Neuron (in vitro differentiated cells): ENCODE data around the gene BPIFB2.
"Not testable (repeated sequence)": the region's sequence is repeated elsewhere in the genome, so short reads cannot be mapped to it uniquely, and the experiment has no call there.

ENCODE experiments used
- H2AFZ ChIP-seq: one replicate; pipeline ENCODE4 v1.6.1; 2013; ENCODE audit warnings: low read depth, mild to moderate bottlenecking, inconsistent platforms, low read length, moderate library complexity
- H3K27me3 ChIP-seq: one replicate; pipeline ENCODE4 v1.6.1; 2013; ENCODE audit warnings: low read length; ENCODE audit not compliant: insufficient read depth
- H3K36me3 ChIP-seq: one replicate; pipeline ENCODE4 v1.6.1; 2013; ENCODE audit warnings: low read length; ENCODE audit not compliant: insufficient read depth
- H3K4me1 ChIP-seq: one replicate; pipeline ENCODE4 v1.6.1; 2013; ENCODE audit warnings: low read length; ENCODE audit not compliant: insufficient read depth
- H3K4me3 ChIP-seq: 2 replicates; pipeline ENCODE4 v1.5.1; 2013; ENCODE audit warnings: mild to moderate bottlenecking, low read length, moderate library complexity
- H3K9me3 ChIP-seq: one replicate; pipeline ENCODE4 v1.6.1; 2013; ENCODE audit warnings: low read length

Gene BPIFB2

GRCh38 chr20:32966881-32967781, 40.4 kb upstream of the BPIFB2 start:
- Histone ChIP-seq H3K27me3 (no peaks in the 10 kb centered on the region), H3K4me3 (no peak overlapping the region), H3K36me3 (no peaks in the 10 kb centered on the region), H2AFZ (no peak overlapping the region), H3K9me3 (no peaks in the 10 kb centered on the region), H3K4me1 (peaks cover 9% of the 10 kb centered on the region)

- H2AFZ ChIP-seq: no peak overlapping the region
- H3K4me1 ChIP-seq: peaks cover 14% of the 10 kb centered on the region
- H3K4me3 ChIP-seq: no peak overlapping the region
- H3K36me3 ChIP-seq: no peaks in the 10 kb centered on the region
- no peaks in the 10 kb centered on the region for H3K27me3 ChIP-seq
- H3K9me3 ChIP-seq: no peaks in the 10 kb centered on the region
These were observed 39.5 kb upstream of the BPIFB2 start for GRCh38 chr20:32967961-32968457.

- Histone ChIP-seq H3K9me3 (no peaks in the 10 kb centered on the region), H2AFZ (no peak overlapping the region), H3K36me3 (no peaks in the 10 kb centered on the region), H3K4me1 (peaks cover 14% of the 10 kb centered on the region), H3K27me3 (no peaks in the 10 kb centered on the region), H3K4me3 (no peak overlapping the region)
These were observed 38.8 kb upstream of the BPIFB2 start for GRCh38 chr20:32968478-32969241.

GRCh38 chr20:32969356-32970114, 38.0 kb upstream of the BPIFB2 start:
- H3K27me3 ChIP-seq: no peaks in the 10 kb centered on the region
- H3K9me3 ChIP-seq: no peaks in the 10 kb centered on the region
- peaks cover 14% of the 10 kb centered on the region for H3K4me1 ChIP-seq
- no peaks in the 10 kb centered on the region for H3K36me3 ChIP-seq
- H3K4me3 ChIP-seq: no peak overlapping the region
- H2AFZ ChIP-seq: no peak overlapping the region

GRCh38 chr20:32970115-32970972, 37.2 kb upstream of the BPIFB2 start:
- Histone ChIP-seq H3K27me3 (no peaks in the 10 kb centered on the region), H3K4me3 (no peak overlapping the region), H3K9me3 (no peaks in the 10 kb centered on the region), H2AFZ (no peak overlapping the region), H3K4me1 (peaks cover 14% of the 10 kb centered on the region), H3K36me3 (no peaks in the 10 kb centered on the region)

- Histone ChIP-seq H3K9me3 (no peaks in the 10 kb centered on the region), H3K36me3 (no peaks in the 10 kb centered on the region), H3K4me1 (peaks cover 14% of the 10 kb centered on the region), H3K4me3 (no peak overlapping the region), H2AFZ (no peak overlapping the region), H3K27me3 (no peaks in the 10 kb centered on the region)
These were observed 36.6 kb upstream of the BPIFB2 start for GRCh38 chr20:32970973-32971300.

- Histone ChIP-seq H3K4me3 (no peak overlapping the region), H3K9me3 (no peaks in the 10 kb centered on the region), H3K4me1 (peaks cover 14% of the 10 kb centered on the region), H2AFZ (peak overlapping the region; percentile 85), H3K36me3 (no peaks in the 10 kb centered on the region), H3K27me3 (no peaks in the 10 kb centered on the region)
These were observed 35.8 kb upstream of the BPIFB2 start for GRCh38 chr20:32971703-32972161.

- H3K27me3 ChIP-seq: no peaks in the 10 kb centered on the region
- H3K4me3 ChIP-seq: no peak overlapping the region
- no peaks in the 10 kb centered on the region for H3K9me3 ChIP-seq
- H3K36me3 ChIP-seq: no peaks in the 10 kb centered on the region
- H3K4me1 ChIP-seq: peaks cover 14% of the 10 kb centered on the region
- peak overlapping the region; percentile 85 for H2AFZ ChIP-seq
These were observed 35.1 kb upstream of the BPIFB2 start for GRCh38 chr20:32972181-32973076.

- Histone ChIP-seq H2AFZ (no peak overlapping the region), H3K27me3 (no peaks in the 10 kb centered on the region), H3K4me3 (no peak overlapping the region), H3K4me1 (peaks cover 14% of the 10 kb centered on the region), H3K9me3 (no peaks in the 10 kb centered on the region), H3K36me3 (no peaks in the 10 kb centered on the region)
These were observed 34.3 kb upstream of the BPIFB2 start for GRCh38 chr20:32973077-32973717.

GRCh38 chr20:32974204-32975064, 33.1 kb upstream of the BPIFB2 start:
- not testable (repeated sequence) for H3K4me3 ChIP-seq, H2AFZ ChIP-seq, H3K27me3 ChIP-seq, H3K9me3 ChIP-seq, H3K36me3 ChIP-seq
- peaks cover 14% of the 10 kb centered on the region for H3K4me1 ChIP-seq
